Cerebellar cortex (tissue), 1 donor: ENCODE data around the gene MATCAP1.

Experiments used
- DNase-seq: peaks from one replicate; pipeline ENCODE4 v3.0.0-alpha.2; 2015; ENCODE audit warnings: low spot score

Gene MATCAP1

DNA sequence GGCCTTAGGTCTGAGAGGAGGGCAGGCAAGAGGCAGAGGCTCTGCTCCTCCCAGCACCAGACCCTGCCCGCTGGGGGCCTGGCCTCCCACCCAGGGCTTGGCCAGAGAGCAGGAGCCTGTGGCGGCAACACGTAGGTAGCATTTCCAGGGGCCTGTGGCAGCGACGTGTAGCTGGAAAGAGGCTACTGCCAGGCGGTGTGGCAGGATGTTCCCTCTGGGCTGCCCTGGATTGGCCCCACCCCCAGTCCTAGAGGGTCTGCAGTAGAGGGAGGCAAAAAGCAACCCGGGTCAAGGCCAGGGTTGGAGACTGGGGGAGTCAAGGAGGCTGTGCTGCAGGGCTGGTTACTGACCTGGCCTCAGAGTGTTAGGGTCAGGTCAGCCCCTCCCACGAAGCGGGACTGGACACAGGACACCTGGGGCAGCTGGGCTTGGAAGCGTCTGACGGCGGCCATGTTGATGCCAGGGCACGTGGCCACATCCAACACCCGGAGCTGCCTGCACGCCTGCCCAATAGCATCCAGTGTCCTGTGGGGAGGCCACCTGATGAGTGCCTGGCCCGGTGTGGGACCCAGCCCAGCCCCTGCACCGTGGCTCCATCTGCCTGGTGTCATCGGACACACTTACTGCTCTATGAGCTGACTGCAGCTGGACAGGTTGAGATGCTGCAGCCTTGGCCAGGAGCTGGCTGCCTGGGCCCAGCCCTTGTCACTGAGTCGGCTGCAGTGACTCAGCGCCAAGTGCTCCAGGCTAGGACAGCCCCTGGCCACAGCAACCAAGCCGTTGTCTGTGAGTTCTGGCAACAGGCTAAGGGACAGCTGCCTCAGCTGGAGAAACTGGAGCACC lies 23.7 kb upstream of the MATCAP1 start:
- DNase-seq: no peak

DNA sequence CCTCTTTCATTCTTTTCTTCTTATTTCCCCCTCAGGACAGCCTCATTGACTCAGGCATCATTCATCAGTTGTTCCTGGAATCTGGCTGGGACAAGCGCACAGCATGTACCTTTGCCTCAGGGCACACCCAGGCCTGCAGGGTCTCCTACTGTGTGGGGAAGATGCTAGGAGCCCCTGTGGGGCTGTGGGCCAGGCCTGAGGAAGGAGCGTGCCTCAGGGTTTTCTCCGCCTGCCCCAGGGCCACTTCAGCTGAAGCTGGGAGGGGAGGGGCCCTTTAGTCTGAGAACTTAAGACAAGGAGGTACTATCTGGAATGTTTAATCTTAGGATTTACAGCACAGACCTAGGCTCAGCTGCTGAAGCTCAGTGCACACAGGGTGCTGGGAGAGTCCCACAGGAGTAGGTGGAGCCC lies 23.1 kb upstream of the MATCAP1 start:
- DNase-seq: no peak

DNA sequence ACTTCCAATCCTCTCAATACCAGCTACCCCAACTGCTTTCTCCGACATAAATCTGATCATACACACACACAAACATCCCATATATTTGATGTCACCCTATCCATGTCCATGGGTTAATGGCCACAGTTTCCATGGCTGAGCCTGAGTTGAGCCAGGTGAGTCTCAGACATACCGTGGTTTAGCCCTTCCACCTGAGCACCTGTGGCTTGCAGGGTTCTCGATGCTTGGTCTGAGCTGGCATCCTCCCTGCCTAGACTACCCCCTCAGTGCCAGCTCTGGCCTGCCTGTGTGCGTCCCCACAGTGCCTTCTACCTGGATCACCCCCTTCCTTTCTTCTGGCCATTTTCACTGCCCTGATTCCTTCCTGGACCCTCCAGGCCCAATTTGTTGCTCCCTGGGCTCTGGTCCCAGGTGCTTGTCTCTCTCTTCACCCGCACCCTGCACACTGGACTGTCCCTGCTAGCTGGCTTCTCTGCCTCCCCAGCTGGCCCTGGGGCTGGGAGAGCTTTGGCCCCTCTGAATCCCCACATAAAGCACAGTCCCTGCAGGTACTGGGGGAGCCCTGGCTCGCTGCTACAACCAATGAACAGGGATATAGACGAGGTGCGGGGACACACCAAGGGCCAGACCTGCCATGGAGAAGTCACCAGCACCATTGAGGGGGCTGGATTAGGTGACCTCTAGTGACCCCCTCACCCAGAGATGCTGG lies 22.5 kb upstream of the MATCAP1 start:
- DNase-seq: no peak

DNA sequence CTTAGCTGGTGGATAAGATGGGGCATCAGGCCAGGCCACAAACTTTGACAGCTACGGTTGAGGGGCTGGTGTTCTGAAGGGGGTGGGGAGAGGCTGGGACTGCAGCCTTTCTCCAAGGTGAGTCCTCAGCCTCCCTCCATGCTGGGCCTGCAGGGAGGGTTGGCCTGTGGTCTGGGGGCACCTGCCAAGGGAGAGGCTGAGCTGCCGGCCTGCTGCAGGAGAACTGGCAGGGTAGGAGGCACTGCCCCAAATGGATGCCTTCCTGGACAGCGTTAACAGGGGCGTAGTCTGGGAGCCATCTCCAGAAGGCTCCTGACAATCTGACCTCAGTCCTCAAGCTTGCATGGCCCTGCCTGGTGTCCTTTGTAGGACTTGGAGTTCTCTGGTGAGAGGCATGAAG lies 20.3 kb upstream of the MATCAP1 start:
- no peak for DNase-seq

DNA sequence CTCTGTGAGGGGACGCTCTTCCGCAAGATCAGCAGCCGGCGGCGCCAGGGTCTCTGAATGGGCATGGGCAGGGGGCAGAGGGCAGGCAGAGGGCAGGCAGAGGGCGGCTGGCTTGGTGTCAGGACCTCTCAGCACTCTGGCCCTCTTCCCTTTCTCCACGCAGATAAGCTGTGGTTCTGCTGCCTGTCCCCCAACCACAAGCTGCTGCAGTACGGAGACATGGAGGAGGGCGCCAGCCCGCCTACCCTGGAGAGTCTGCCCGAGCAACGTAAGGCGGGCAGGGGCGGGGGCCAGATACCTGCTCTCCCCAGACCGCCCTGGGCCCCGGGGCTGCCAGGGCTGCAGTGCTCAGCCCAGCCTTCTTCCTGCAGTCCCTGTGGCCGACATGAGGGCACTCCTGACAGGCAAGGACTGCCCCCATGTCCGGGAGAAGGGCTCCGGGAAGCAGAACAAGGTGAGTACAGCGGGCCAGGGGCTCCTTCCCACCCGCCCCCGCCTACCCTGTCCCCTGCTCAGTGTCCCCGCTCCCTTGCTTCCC lies 19.3 kb upstream of the MATCAP1 start:
- DNase-seq: no peak

DNA sequence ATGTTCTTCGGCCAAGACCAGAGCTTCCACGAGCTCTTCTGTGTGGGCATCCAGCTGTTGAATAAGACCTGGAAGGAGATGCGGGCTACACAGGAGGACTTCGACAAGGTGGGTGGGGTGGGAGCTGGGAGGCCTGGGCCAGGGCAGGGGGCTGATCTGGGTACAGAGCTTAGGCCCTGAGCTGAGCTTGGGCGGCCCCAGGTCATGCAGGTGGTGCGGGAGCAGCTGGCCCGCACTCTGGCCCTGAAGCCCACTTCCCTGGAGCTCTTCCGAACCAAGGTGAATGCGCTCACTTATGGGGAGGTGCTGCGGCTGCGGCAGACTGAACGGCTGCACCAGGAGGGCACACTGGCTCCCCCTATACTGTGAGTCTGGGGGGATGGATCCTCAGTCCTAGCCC lies 18.7 kb upstream of the MATCAP1 start:
- no peak for DNase-seq

DNA sequence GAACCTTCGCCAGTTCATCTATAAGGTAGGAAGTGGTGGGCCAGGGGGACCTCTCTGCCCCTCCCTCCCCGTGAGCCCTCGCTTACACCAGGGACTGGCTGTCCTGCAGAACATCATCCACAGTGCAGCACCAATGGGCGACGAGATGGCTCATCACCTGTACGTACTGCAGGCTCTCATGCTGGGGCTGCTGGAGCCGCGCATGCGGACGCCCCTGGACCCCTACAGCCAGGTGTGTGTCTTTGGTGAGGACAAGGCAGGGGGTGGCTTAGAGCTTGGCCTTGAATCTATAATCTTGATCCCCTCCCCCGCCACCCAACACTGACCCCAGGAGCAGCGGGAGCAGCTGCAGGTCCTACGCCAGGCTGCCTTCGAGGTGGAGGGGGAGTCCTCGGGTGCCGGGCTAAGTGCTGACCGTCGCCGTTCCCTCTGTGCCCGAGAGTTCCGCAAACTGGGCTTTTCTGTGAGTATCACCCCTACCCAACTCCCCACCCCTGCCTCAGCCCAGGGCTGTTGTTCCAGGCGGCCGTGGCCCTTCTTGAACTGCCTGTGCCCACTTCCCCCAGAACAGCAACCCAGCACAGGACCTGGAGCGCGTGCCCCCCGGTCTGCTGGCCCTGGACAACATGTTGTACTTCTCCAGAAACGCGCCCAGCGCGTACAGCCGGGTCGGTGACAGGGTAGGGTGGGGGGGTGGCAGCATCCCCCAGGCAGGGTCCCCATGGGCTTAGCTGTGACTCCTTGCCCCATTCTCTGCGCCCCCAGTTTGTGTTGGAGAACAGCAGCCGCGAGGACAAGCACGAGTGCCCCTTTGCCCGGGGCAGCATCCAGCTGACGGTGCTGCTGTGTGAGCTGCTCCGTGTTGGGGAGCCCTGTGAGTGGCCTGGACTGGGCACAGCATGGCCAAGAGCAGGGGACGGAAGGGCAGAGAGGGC lies 17.9 kb upstream of the MATCAP1 start:
- no peak for DNase-seq

DNA sequence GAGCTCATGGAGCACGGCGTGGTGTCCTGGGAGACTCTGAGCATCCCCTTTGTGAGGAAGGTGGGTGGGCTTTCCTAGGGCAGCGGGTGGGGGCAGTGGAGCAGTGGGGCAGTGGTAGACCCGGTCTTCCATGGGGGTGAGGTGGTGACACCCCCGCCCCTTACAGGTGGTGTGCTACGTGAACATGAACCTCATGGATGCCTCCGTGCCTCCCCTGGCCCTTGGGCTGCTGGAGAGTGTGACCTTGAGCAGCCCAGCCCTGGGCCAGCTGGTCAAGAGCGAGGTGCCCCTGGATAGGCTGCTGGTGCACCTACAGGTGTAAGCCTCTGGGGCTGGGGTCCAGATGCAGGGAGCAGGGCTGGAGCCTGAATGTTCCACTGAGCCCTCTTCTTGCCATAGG lies 16.7 kb upstream of the MATCAP1 start:
- no peak for DNase-seq

DNA sequence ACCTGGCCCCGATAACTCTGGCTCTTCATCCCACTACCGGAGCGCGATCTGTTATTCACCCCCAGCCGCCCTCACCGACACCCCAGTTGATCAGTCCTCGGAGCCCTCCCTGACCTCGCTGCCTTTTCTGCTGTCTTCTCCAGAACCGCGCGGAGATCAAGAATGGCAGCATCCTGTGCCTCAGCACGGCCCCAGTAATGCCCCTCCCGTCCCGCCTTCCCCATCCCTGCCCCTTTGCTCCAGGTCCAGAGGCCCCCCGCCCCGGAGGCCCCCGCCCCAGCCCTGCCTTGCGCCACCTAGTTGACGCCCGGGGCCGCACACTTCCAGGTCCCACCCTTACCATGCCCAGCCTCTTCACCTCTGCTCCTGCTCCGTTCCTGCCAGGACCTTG lies 16.0 kb upstream of the MATCAP1 start:
- DNase-seq: no peak

DNA sequence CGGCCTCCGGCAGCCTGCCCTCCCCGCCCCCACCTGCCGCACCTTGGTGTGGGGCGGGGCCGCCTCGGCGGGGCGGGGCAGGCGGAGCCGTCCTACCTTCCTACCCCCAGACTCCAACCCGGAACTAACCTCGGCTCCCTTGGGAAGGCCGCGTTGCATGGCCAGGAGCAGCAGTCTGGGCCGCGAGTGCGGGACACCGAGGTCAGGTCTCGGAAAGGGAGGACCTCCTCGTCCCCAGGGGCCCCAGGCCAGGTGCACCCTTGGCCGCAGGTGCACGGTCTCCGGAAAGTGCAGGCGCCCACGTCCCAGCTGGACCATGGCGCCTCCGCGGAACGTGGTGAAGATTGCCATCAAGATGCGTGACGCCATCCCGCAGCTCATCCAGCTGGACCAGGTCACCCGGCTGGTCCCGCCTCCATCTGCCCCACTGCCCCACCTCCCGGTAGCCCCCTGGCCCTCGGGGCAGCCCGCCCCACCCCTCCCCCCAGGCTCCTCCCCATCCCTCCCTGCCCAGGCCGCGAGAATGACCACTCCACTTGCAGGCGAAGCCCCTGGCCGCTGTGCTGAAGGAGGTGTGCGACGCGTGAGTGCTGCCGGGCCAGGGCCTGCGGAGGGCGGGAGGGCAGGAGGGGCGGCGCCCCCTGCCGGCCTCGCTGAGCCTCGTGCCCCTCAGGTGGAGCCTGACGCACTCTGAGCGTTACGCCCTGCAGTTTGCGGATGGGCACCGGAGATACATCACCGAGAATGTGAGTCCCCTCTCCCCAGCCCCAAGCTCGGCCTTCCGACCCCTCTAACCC lies 15.4 kb upstream of the MATCAP1 start, which contains the start of gene ELMO3:
ELMO3 (plus strand) TSS at position 121 of the 797 bp plus-strand sequence; CDS start at position 317, 196 bp downstream.
- no peak for DNase-seq

DNA sequence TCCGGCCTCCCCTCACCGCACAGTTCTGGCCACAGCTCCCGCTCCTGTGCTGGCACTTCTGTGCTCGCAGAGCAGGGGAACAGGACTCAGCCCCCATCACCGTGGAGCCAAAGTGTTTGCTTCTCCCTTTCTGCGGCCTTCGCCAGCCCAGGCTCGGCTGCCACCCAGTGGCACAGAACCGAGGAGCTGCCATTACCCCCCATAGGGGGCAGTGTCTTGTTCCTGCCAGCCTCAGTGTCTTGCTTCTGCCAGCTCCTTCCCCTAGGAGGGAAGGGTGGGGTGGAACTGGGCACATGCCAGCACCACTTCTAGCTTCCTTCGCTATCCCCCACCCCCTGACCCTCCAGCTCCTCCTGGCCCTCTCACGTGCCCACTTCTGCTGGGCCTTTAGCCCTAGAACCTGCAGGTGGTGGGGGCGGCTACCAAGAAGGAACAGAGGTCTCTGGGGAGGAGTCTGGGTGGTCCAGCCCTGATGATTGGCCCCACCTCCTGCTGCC lies 14.5 kb upstream of the MATCAP1 start:
- DNase-seq: peak; percentile 60

DNA sequence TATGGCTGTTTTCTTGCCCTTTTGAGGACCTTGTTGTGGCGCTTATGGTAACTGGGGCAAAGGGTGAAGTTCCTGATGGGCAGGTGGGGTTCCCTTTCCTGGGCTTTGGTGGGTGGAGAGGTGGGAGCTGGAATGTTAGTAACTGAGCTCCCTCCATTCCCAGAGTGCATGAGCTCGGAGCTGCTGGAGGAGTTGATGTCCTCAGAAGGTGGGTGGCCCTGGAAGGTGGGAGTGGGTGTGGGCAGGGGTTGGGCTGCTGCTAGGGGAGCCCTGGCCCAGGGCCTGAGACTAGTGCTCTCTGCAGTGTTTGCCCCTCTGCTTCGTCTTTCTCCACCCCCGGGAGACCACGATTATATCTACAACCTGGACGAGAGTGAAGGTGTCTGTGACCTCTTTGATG lies 13.9 kb upstream of the MATCAP1 start:
- no peak for DNase-seq

DNA sequence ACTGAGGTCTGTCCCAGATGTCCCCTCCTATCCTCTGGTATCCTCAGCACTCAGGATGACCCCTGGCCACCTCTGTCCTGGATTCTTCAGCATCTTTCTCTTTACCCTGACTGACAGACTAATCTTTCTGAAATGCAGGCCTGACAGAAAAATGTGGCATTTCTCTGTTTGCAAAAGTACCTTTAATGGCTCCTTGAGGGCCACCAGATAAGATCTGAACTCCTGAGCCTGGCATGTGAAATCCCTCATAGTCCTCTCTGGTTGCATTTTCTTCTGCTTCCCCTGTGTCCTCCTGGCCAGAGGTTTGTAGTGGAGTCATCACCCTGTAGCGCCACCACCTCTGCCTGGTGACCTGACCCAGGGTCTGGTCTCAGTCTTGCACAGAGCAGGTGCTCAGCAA lies 13.1 kb upstream of the MATCAP1 start:
- no peak for DNase-seq

DNA sequence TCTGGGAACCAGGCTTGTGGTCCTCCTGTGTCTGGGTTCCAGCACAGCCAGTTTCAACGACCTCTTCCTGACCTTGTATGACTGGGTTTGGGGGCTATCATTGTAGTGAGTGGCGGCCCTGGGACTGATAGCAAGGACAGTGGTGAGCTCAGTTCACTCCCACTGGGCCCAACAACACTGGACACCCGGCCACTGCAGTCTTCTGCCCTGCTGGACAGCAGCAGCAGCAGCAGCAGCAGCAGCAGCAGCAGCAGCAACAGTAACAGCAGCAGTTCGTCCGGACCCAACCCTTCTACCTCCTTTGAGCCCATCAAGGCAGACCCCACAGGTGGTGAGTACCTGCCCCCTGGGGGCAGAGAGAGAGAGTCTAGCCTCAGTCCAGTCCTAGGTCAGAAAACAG lies 11.9 kb upstream of the MATCAP1 start:
- DNase-seq: no peak

DNA sequence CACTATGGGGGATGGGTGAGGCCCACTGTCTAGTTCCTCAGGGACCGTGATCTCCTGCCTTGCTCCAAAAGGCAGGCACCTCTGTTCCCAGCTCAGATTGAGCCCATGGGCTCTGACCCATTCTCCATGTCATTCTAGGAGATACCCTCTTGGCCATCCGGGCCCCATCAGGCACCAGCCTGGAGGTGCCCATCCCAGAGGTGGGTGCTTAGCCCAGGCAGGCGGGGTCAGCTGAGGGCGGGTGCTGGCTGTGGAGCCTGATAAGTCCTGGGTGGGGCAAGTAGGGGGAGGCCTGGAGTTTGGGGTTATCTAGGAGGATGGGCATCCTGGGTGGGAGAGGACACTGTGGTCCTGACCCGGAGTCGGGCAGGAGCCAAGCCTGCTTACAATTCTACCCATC lies 10.5 kb upstream of the MATCAP1 start:
- DNase-seq: no peak

DNA sequence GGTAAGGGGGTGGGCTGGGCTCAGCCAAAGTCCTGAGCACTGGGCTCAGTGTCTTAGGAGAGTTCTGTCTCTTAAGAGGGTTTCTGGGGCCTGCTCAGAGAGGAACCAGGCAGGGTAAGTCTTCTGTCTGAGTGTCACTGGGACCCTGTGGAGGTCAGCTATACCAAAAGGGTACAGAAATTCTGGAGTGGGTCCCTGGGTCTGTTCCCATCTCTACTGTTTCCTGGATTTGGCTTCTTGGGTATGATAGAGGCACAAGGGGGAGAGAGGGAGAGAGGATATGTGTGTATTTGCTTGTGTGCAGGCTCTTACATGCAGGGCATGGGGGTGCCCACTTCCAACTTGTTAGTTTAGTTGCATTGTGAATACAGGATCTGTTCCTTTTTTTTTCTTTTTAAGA lies 9.8 kb upstream of the MATCAP1 start:
- DNase-seq: no peak

DNA sequence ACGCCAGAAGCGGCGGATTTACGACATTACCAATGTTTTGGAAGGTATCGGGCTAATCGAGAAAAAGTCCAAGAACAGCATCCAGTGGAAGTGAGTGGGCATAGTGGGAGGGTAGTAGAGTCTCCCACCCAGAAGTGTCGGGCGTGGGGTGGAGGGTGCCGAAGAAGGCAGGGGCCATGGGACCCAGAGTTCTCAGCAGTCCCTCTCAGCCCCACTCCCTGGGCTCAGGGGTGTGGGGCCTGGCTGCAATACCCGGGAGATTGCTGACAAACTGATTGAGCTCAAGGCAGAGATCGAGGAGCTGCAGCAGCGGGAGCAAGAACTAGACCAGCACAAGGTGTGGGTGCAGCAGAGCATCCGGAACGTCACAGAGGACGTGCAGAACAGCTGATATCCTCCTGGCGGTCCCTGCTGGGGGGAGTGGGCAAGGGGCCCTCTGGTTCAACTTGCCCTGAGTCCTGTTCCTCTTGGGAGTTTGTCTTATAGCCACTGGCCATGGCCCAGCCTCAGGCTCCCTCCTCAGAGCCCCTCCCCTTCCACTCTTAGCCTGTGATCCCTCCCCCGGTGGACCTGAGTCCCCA lies 9.1 kb upstream of the MATCAP1 start:
- no peak for DNase-seq

DNA sequence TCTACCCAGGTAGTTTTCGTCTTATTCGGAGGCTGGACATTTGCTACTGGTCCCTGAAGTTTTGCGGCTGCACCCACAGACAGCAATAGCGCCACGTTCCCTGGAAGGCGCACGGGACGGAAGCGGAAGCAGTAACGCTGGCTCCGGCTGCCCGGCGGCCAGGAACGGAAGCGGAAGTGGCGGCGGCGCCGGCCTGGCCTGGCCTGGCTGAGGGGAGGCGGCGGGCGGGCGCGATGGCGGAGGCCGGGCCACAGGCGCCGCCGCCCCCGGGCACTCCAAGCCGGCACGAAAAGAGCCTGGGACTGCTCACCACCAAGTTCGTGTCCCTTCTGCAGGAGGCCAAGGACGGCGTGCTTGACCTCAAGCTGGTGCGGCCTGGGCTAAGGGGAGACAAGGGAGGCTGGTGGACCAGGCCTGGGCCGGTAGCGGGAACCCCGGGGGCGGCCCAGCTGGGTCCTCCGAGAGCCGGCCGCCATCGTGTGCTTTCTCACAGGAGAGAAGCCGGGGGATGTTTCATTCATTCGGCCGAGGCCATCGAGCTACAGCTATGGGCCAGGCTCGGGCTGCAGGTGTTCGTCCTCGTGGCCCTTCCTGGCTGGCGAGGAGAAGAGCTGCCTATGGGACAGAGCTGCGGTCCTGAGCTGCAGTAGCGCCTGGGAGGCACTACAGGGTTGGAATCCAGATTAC lies 8.4 kb upstream of the MATCAP1 start, which contains the start of gene E2F4:
E2F4 (plus strand) TSS at position 161 of the 687 bp plus-strand sequence; CDS start at position 234, 73 bp downstream.
- peak; percentile 94 for DNase-seq

DNA sequence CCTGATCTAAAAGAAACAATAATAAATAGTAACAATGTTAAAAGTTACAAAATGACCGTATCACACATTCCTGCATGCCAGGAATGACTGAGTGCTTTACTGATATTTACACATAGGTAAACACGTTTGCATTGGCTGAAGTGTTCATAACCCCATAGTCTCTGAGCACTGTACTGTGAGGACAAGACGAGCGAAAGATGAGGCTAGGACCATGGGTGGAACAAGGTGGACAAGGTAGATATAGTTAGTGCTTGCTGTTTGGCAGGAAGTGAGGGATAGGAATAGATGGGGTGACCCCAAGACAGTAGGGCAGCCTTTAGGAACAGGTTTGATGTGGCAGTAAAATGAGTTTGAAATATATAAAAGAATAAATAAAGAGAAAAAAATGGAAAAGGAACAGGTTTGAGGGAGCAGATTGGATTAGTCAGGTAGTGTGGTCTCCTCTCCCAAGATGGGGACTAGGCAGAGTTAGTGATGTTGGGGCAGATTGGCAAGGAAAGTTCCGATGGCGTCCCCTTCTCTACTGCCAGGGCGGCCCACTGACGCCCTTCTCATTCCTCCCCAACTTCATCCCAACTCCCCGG lies 7.7 kb upstream of the MATCAP1 start:
- no peak for DNase-seq
